HCT116 (cell line): ENCODE measurements around the gene SUCLG2.

Source experiments
- CEBPB ChIP-seq: IDR thresholded peaks from 2 replicates; pipeline ENCODE4 v1.6.1; 2012; ENCODE audit warnings: low read depth
- EGR1 ChIP-seq: IDR thresholded peaks from 2 replicates; pipeline ENCODE4 v1.6.1; 2012; ENCODE audit warnings: low read depth
- EZH2 ChIP-seq: fragments of 200-600 bp; sonication (generic); IDR thresholded peaks from 2 replicates; pipeline ENCODE4 v1.6.1; 2017; ENCODE audit warnings: antibody characterized with exemption, mixed run types
- EZH2phosphoT487 ChIP-seq: fragments of 200-600 bp; IDR thresholded peaks from 2 replicates; pipeline ENCODE4 v1.6.1; 2018; ENCODE audit warnings: antibody characterized with exemption, borderline replicate concordance
- POLR2A ChIP-seq: IDR thresholded peaks from 2 replicates; pipeline ENCODE4 v1.7.0; 2011; ENCODE audit warnings: borderline replicate concordance; ENCODE audit not compliant: insufficient read depth, insufficient read length; ENCODE audit errors: extremely low read depth
- POLR2AphosphoS5 ChIP-seq: IDR thresholded peaks from 2 replicates; pipeline ENCODE4 v1.6.1; 2011; ENCODE audit warnings: mild to moderate bottlenecking, low read depth, low read length, moderate library complexity
- SP1 ChIP-seq: IDR thresholded peaks from 2 replicates; pipeline ENCODE4 v1.6.1; 2012; ENCODE audit warnings: low read depth
- SRF ChIP-seq: IDR thresholded peaks from 2 replicates; pipeline ENCODE4 v1.6.1; 2012; ENCODE audit warnings: low read depth
- TF ChIP-seq, protein P1 (sequence below), 3 experiments: fragments of 200-600 bp in 1 of 3; sonication (generic) in 1 of 3; IDR thresholded peaks in 2 of 3; conservative IDR thresholded peaks in 1 of 3; 2 replicates each; pipeline ENCODE4 v1.5.1; 2012 to 2017; ENCODE audit warnings: low read depth in 2 of 3, low read length in 2 of 3, antibody characterized with exemption in 1 of 3, borderline replicate concordance in 1 of 3, control low read depth in 1 of 3, mild to moderate bottlenecking in 1 of 3, mixed read lengths in 1 of 3, mixed run types in 1 of 3, moderate library complexity in 1 of 3; ENCODE audit not compliant: insufficient read depth in 1 of 3
- TF ChIP-seq, protein P2 (sequence below): IDR thresholded peaks from 2 replicates; pipeline ENCODE4 v1.6.1; 2011; ENCODE audit warnings: mild to moderate bottlenecking, low read length, moderate library complexity; ENCODE audit not compliant: insufficient replicate concordance; ENCODE audit errors: extremely low read depth

DNA sequence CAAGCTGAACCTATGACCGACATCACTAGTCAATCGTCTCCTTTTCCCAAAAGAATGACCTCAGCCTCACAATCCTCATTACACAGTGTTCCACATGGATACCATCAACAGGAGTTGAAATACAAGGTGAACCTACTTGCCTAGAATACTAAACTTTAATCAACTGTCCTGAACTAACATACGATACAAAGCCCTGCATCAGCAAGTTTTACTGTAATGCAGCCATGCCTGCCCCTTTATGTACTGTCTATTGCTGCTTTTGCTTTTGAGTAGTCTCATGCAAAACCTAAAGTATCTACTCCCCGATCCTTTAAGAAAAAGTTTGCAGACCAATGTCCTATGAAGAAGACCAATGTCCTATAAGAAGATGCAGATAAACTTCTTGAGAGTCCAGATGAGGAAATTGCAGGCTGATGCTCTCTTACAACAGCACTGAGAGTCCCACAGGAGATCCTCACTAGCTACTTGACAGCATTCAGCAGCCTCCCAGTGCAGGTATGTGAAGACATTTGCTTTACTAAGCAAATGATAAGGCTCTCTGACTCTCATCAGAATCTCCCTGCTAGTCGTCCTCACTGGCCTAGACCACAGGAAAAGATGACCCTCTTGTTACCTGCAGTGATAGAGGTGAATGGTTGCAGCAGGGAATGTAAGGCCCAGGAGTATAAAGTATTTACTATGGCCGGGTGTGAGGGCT, 23.6 kb downstream of the SUCLG2 start:
- TF ChIP-seq POLR2AphosphoS5 (no peak), EZH2 (no peak), SRF (no peak), POLR2A (no peak), EGR1 (no peak), EZH2phosphoT487 (no peak), CEBPB (no peak), SP1 (no peak)
- TF ChIP-seq, protein P1, sequence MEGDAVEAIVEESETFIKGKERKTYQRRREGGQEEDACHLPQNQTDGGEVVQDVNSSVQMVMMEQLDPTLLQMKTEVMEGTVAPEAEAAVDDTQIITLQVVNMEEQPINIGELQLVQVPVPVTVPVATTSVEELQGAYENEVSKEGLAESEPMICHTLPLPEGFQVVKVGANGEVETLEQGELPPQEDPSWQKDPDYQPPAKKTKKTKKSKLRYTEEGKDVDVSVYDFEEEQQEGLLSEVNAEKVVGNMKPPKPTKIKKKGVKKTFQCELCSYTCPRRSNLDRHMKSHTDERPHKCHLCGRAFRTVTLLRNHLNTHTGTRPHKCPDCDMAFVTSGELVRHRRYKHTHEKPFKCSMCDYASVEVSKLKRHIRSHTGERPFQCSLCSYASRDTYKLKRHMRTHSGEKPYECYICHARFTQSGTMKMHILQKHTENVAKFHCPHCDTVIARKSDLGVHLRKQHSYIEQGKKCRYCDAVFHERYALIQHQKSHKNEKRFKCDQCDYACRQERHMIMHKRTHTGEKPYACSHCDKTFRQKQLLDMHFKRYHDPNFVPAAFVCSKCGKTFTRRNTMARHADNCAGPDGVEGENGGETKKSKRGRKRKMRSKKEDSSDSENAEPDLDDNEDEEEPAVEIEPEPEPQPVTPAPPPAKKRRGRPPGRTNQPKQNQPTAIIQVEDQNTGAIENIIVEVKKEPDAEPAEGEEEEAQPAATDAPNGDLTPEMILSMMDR (IDR thresholded peaks at IDR 0.05 in 2 of 3, conservative IDR thresholded peaks at IDR 0.05 in 1 of 3; ENCODE audit: borderline replicate concordance in 1 of 3, insufficient read depth in 1 of 3, low read depth in 2 of 3, low read length in 2 of 3): no peak
- TF ChIP-seq, protein P2, sequence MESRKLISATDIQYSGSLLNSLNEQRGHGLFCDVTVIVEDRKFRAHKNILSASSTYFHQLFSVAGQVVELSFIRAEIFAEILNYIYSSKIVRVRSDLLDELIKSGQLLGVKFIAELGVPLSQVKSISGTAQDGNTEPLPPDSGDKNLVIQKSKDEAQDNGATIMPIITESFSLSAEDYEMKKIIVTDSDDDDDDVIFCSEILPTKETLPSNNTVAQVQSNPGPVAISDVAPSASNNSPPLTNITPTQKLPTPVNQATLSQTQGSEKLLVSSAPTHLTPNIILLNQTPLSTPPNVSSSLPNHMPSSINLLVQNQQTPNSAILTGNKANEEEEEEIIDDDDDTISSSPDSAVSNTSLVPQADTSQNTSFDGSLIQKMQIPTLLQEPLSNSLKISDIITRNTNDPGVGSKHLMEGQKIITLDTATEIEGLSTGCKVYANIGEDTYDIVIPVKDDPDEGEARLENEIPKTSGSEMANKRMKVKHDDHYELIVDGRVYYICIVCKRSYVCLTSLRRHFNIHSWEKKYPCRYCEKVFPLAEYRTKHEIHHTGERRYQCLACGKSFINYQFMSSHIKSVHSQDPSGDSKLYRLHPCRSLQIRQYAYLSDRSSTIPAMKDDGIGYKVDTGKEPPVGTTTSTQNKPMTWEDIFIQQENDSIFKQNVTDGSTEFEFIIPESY: no peak
